Kidney epithelial cell (primary cell): Measurements from ENCODE around the gene CLEC12A. TPM values are rescaled to one million over a fixed set of nuclear protein-coding genes. Genes with fewer than 3 reads are reported as not detected.

Source experiments
- DNase-seq: peaks from one replicate; pipeline ENCODE4 v3.0.0-alpha.2; 2010; ENCODE audit warnings: low read depth
- H3K27me3 ChIP-seq: 2 replicates; pipeline ENCODE4 v1.6.0; 2011; ENCODE audit warnings: low read length; ENCODE audit not compliant: control insufficient read depth, insufficient read depth
- H3K36me3 ChIP-seq: 2 replicates; pipeline ENCODE4 v1.5.1; 2011; ENCODE audit warnings: low read length; ENCODE audit not compliant: control insufficient read depth, insufficient read depth
- H3K4me3 ChIP-seq: 2 replicates; pipeline ENCODE4 v1.5.1; 2011; ENCODE audit warnings: low read depth, mild to moderate bottlenecking, control low read depth, low read length
- total RNA-seq: library from RNA; depleted of rRNA; stranded (reverse); fragments of >200 nt; gene quantifications from 2 replicates; pipeline ENCODE4 v1.2.3, GENCODE V29; 2015
- TF ChIP-seq, protein P1 (sequence below): IDR thresholded peaks from 2 replicates; pipeline ENCODE4 v1.5.1; 2011; ENCODE audit warnings: mild to moderate bottlenecking, moderate library complexity, low read length, control low read depth, inconsistent platforms; ENCODE audit not compliant: insufficient read depth, poor library complexity, severe bottlenecking

The CLEC12A gene
- total RNA-seq, 1 donor from 2014 or later, result not detected

DNA sequence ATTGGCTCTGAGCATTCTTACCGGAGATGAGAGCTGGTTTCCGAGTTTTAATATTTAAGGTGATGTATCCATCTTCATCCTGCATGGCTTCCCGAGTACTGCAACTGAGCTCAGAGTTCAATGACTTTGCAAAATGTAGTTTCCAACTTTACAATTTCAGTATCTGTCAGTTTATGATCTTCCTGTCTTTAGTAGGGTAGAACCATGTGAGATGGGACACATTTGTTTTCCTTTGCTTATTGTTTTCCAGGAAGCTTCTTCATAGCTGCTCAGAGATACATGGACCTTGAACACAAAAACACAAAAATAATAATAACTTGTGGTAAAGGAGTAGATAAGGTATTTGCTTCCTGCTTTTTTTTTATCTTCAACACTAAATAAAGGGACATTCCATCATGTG lies 27.8 kb downstream of the CLEC12A start, which contains the start of gene CLEC1B:
Gene CLEC1B (minus strand): TSS at position 106 of the 400 bp plus-strand sequence. CDS start 21 bp downstream, at position 85.
- no peak for DNase-seq
- no peaks in the 10 kb centered on the region for H3K36me3 ChIP-seq
- TF ChIP-seq, protein P1, sequence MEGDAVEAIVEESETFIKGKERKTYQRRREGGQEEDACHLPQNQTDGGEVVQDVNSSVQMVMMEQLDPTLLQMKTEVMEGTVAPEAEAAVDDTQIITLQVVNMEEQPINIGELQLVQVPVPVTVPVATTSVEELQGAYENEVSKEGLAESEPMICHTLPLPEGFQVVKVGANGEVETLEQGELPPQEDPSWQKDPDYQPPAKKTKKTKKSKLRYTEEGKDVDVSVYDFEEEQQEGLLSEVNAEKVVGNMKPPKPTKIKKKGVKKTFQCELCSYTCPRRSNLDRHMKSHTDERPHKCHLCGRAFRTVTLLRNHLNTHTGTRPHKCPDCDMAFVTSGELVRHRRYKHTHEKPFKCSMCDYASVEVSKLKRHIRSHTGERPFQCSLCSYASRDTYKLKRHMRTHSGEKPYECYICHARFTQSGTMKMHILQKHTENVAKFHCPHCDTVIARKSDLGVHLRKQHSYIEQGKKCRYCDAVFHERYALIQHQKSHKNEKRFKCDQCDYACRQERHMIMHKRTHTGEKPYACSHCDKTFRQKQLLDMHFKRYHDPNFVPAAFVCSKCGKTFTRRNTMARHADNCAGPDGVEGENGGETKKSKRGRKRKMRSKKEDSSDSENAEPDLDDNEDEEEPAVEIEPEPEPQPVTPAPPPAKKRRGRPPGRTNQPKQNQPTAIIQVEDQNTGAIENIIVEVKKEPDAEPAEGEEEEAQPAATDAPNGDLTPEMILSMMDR, result no peak
- peaks cover 2% of the 10 kb centered on the region for H3K27me3 ChIP-seq
- no peak within 1 kb of the TSS for H3K4me3 ChIP-seq

DNA sequence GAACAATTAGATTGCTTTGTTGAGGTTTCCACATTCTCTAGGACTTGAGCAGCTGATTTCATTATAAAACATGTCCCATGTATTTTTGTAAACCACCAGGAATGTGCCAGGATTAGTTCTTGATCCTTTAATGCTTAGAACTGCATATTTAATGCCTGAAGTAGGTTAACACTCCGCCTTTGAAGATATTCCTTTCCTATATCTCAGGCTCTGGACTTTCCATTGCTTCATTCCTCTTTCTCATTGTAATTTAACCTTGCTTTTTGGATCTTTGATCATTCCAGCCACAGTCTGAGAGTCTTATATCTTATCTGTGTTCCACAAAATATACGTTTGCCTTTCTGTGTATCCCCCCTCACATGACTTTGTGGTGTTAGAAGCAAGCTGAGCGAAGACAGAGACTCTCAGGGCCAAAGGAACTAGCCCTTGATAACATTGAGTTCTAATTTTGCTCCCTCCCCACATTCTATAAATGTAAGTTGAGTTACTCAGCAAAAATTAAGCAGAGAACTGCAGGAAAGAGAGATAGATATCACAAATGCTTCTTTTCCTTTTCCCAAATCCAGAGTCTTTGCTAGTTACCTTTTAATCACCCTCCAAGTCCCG lies 30.1 kb downstream of the CLEC12A start:
- TF ChIP-seq, protein P1, result no peak
- H3K27me3 ChIP-seq, result peaks cover 2% of the 10 kb centered on the region
- H3K36me3 ChIP-seq, result no peaks in the 10 kb centered on the region
- no peak overlapping the region for H3K4me3 ChIP-seq
- no peak for DNase-seq

DNA sequence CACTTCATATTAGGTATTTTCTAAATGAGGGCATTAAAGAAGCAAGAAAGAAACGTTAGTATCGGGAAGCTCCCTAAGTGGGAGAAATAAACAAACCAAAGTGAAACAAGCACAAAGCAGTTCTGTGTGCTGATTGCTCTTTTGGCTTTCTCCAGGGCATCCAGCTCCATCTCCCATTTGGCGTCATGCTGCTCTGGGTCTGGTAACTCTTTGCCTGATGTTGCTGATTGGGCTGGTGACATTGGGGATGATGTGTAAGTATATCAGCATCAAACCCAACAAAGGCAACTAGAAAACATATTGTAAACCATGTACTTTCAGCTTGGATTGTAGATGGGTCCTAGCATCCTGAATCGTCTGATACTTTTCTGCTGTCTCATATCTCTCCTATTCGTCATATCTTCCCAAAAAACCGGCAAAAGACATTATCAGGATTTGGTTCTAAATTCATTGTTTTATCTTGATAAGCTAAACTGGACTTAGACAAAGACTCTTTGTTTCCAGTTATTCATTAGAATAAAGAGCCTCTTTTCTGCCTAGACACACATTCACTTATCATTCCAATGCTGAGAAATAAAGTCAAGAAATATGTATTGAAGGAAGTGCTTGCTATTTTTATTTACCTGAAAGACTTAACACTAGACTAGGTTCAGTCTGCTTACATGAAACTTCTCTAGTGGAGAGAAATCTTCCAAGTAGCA lies 41.6 kb downstream of the CLEC12A start:
- TF ChIP-seq, protein P1, result no peak
- Histone ChIP-seq H3K27me3 (no peaks in the 10 kb centered on the region), H3K36me3 (no peaks in the 10 kb centered on the region), H3K4me3 (no peak overlapping the region)
- no peak for DNase-seq

DNA sequence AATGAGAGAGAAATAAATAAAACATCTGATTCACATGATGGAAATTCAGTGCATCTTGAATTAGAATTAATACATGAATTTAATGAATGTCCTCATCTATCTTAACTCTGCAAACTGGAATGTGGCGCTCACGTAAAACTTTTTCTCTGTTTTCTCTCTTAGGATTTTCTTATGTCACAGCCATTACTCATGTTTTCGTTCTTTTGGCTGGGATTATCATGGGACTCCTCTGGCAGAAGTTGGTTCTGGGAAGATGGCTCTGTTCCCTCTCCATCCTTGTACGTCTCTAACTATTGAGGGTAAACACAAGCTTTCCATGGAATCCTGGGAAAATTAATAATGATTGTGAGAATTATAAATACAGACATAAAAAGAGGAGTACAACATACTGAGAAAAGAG lies 44.2 kb downstream of the CLEC12A start:
- Histone ChIP-seq H3K4me3 (no peak overlapping the region), H3K27me3 (no peaks in the 10 kb centered on the region), H3K36me3 (no peaks in the 10 kb centered on the region)
- DNase-seq, result no peak
- TF ChIP-seq, protein P1, result no peak

DNA sequence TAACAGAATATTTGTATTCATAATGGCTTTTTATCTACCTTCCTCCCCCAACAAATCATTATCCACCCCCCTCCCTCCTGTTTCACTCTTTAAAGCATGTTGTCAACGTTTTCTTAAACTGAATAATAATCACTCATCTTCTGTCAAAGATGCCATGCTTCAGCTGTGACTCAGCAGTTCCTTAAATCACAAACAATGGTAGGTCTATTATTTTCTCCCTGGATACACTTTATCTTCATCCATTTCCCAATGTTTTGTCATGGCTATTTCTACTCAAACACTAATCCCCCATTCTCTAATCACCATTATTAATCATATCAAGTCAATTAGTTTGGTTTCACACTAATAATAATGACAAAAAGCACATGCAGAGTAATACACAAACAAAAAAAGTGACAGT lies 45.7 kb downstream of the CLEC12A start:
- TF ChIP-seq, protein P1, result no peak
- Histone ChIP-seq H3K27me3 (no peaks in the 10 kb centered on the region), H3K4me3 (no peak overlapping the region), H3K36me3 (no peaks in the 10 kb centered on the region)
- no peak for DNase-seq
